NCI-H446 (cell line): ENCODE results near the gene S100P.
"Not testable (repeated sequence)": the region's sequence is repeated elsewhere in the genome, so short reads cannot be mapped to it uniquely, and the experiment has no call there.

ENCODE experiments used
- DNase-seq, 2 experiments: peaks; one replicate each; lab custom pipeline; 2025; lab: John Stamatoyannopoulos, UW

S100P gene

GRCh38 chr4:6724421-6725111, 30.9 kb downstream of the S100P start:
- no peak for DNase-seq

GRCh38 chr4:6725427-6725961, 31.8 kb downstream of the S100P start:
- not testable (repeated sequence) for DNase-seq

GRCh38 chr4:6727081-6727942, 33.6 kb downstream of the S100P start:
- DNase-seq: no peak

- no peak for DNase-seq
These were observed 34.2 kb downstream of the S100P start for GRCh38 chr4:6727943-6728250.

- no peak for DNase-seq
These were observed 34.8 kb downstream of the S100P start for GRCh38 chr4:6728320-6729029.

GRCh38 chr4:6730603-6731317, 37.1 kb downstream of the S100P start:
- DNase-seq: no peak

- no peak for DNase-seq
These were observed 37.6 kb downstream of the S100P start for GRCh38 chr4:6731318-6731675.

GRCh38 chr4:6731780-6732179, 38.1 kb downstream of the S100P start:
- DNase-seq: no peak

GRCh38 chr4:6732441-6733357, 39.0 kb downstream of the S100P start:
- no peak for DNase-seq

- DNase-seq: no peak
These were observed 39.9 kb downstream of the S100P start for GRCh38 chr4:6733358-6734164.

- no peak for DNase-seq
These were observed 40.6 kb downstream of the S100P start for GRCh38 chr4:6734165-6734786.

- DNase-seq: no peak
These were observed 46.2 kb downstream of the S100P start for GRCh38 chr4:6739920-6740319.

GRCh38 chr4:6740347-6740746, 46.7 kb downstream of the S100P start:
- no peak for DNase-seq

GRCh38 chr4:6742507-6742906, 48.8 kb downstream of the S100P start:
- no peak for DNase-seq

- DNase-seq: no peak
These were observed 49.3 kb downstream of the S100P start for GRCh38 chr4:6742989-6743388.
